Tibial nerve (tissue), 3 donors: ENCODE results near the gene ACTG2.

Experiments used
- CTCF ChIP-seq, 5 experiments: fragments of 200-600 bp in 3 of 5; fragments of 450-650 bp in 2 of 5; sonication (generic) in 3 of 5; IDR thresholded peaks; one replicate each; pipeline ENCODE4 v1.5.1; 2016 to 2019; ENCODE audit warnings: antibody characterized with exemption in 5 of 5, mild to moderate bottlenecking in 3 of 5, moderate library complexity in 2 of 5
- POLR2A ChIP-seq, 2 donors: fragments of 450-650 bp; IDR thresholded peaks; one replicate each; pipeline ENCODE4 v1.6.1; 2017; ENCODE audit warnings: antibody characterized with exemption in 2 of 2, mild to moderate bottlenecking in 2 of 2, moderate library complexity in 2 of 2

- TF ChIP-seq CTCF (IDR thresholded peaks at IDR 0.05) (no peak), POLR2A (IDR thresholded peaks at IDR 0.05) (no peak)
Observed at GRCh38 chr2:73904952-73905351, 12.1 kb downstream of the ACTG2 start.
